GM19463 (cell line): ENCODE data around the gene BLM.
"Not testable (repeated sequence)": the region's sequence is repeated elsewhere in the genome, so short reads cannot be mapped to it uniquely, and the experiment has no call there.

Experiments used
- ATAC-seq: cut with Tn5 transposase; IDR thresholded peaks from one replicate; pipeline ENCODE4 v1.9.1; 2021; ENCODE audit warnings: mild to moderate bottlenecking, moderate library complexity; ENCODE audit not compliant: unreplicated experiment

Gene BLM

DNA sequence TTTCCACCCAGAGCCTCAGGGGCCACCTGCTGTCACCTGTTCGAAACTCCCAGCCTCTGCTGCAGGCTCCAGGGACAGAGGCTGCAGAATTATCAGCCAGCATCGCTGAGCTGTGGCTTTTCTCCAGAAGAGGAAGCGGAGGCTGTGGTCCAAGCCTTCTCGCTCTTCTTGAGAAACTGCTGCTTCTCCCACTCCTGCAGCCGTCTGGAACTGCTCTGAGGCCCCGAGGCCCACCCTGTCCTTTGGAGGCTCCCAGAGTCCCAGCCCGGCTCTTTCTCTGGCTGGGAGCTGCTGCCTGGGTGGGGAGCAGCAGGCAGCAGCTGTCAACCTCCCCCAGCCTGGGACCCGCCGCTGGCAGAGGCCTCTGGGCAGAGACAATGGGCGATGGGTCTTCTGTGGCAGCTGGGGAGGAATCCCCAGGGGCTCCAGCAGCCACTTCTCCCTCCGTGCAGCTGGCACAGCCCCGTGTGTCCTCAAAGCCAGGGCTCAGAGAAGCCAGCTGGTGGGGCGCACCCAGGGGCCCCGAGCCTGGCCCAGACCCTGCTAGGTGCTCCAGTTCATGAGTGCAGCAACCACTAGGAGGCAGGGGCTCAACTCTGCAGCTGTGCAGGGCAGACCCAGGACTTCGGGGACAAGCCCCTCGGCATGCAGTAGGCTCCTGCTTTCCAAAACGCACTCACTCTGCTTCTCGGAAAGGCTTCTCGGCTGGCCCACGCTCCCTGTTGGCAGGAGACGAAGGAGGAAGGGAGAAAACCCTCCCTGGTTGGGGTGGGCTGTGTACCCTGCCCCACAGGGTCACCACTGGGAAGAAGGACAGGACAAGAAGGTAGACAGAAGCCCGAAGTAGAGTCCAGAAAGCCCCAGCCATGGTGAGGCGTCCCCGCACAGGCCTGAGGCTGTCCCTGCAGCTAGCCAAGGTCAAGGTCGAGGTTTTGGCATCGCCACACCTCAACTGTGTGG is 101.4 kb downstream of the BLM start:
- ATAC-seq = peak; percentile 72

DNA sequence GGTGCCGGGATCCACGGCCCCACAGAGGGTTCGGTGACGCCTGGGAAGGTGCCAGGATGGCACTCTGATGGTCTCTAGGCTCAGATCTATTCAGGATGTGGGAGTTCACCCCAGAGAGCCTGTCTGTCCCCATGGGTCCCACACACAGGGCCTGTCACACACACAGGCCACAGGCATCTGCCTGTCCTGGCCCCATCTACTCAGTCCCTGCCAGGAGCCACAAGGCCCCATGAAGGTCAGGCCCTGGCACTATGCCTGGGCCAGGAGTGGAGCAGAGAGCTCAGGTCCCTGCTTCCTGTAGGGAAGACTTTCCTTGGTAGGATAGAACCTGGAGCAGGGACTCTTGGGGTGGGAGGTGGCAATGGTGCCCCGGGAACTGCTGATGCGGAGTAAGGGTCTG is 102.2 kb downstream of the BLM start:
- ATAC-seq = no peak

DNA sequence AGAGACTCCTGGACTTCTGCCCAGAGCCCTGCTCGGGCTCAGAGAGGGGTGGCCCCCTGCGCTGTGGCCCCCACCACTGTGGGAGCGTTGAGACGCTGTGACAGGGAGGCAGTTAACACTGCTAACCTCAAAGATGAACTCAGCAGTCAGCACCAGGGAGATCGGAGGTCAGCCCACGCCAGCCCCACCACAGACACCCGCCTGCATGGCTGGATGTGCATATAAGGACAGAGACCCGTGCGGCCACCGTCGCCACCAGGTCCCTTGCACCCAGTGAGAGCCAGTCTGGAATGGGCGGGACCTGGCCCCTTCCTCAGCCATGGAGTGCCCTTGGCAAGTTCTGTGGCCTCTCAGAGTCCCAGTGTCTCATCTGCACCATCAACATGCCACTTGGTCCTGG is 102.7 kb downstream of the BLM start:
- ATAC-seq = no peak

DNA sequence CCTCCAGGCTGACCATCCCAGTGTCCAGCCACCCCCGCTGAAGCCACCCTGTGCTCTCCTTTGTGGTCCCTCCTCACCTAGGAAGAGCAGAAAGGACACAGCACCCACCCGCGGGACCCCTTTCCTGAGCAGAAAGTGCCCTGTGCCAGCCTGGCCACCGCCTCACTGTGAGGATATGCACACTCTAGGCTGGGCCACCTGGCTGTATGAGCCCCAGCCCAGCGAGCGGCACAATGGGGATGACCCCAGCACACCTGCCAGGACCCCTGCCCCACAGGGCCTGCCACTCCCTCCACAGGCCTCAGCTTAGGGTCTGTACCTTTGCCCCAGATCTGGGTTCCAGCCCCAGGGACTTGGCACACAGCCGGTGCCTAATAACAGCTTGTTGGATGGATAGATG is 103.3 kb downstream of the BLM start:
- no peak for ATAC-seq

DNA sequence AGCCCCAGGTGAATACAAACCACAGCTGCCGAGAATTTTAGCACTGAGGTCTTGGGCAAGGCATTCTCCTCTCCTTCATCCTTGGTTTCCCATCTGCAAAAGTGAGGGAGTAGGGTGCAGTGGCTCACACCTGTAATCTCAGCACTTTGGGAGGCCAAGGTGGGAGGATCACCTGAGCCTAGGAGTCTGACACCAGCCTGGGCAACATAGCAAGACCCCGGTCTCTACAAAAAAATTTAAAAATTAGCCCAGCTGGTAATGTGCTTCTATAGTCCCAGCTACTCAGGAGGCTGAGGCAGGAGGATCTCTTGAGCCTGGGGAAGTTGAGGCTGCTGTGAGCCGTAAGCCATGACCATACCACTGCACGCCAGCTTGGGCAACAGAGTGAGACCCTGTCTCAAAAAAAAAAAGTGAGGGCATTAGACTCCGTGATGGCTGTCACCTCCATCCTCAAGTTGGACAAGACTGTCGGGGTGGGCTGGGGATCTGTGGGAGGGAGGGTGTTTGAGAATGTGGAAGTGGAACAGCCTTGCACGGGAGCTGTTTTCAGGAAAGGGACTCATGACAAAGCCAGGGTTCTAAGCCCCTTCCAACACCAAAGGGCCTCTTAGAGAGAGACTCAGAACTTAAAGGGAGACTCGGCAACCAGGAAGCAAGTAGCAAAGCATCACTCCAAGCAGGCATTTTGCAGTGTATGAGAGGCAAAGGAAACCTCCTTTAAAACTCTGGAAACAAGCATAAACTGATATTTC is 105.2 kb downstream of the BLM start:
- no peak for ATAC-seq

DNA sequence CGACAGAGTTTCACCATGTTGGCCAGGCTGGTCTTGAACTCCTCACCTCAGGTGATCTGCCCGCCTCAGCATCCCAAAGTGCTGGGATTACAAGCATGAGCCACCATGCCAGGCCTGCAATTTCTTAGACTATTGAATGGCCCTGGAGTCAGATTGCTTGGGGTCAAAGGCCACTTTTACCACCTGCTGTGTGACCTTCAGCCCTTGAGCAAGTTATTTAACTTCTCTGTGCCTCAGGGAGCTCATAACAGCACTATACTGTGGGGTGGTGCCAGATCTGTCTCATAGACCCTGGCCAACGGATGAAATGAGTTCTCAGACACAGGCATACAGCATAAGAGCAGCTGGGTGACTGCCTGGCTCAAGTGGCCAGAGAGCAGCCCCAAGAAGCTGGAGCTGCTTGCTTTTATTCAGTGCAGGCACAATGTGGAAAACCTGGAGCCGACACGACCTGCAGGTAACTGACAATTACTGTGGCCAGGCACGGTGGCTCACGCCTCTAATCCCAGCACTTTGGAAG is 106.4 kb downstream of the BLM start:
- ATAC-seq = no peak

DNA sequence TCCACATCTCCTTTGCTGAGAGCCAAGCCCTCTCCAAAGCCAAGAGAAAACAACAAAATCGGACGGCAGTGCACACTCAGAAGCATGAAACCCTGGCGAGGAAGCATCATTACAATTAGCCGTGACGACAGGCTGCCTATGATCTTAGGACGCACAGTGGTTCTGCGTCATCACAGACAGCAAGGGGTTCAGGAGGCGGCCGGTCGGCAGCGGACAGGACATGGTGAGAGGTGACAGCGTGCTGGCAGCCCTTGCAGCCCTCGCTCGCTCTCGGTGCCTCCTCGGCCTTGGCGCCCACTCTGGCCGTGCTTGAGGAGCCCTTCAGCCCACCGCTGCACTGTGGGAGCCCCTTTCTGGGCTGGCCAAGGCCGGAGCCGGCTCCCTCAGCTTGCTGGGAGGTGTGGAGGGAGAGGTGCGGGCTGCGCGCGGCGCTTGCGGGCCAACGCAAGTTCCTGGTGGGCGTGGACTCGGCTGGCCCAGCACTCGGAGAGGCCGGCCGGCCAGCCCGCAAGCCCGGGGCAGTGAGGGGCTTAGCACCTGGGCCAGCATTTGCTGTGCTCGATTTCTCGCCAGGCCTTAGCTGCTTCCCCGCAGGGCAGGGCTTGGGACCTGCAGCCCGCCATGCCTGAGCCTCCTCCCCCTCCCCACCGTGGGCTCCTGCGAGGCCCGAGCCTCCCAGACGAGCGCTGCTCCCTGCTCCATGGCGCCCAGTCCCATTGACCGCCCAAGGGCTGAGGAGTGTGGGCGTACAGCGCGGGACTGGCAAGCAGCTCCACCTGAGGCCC is 108.2 kb downstream of the BLM start:
- not testable (repeated sequence) for ATAC-seq

DNA sequence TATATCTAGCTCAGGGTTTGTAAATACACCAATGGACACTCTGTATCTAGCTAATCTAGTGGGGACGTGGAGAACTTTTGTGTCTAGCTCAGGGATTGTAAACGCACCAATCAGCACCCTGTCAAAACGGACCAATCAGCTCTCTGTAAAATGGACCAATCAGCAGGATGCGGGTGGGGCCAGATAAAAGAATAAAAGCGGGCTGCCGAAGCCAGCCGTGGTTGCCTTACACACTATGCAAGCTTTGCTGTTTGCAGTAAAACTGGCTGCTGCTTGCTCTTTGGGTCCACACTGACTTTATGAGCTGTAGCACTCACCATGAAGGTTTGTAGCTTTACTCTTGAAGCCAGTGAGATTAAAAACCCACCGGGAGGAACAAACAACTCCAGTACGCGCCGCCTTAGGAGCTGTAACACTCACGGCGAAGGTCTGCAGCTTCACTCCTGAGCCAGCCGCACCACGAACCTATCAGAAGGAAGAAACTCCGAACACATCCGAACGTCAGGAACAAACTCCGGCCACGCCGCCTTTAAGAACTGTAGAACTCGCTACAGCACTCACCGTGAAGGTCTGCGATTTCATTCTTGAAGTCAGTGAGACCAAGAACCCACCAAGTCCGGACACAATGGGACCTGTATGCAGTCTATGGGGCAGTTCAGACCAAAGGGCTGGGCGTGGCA is 109.2 kb downstream of the BLM start:
- not testable (repeated sequence) for ATAC-seq

DNA sequence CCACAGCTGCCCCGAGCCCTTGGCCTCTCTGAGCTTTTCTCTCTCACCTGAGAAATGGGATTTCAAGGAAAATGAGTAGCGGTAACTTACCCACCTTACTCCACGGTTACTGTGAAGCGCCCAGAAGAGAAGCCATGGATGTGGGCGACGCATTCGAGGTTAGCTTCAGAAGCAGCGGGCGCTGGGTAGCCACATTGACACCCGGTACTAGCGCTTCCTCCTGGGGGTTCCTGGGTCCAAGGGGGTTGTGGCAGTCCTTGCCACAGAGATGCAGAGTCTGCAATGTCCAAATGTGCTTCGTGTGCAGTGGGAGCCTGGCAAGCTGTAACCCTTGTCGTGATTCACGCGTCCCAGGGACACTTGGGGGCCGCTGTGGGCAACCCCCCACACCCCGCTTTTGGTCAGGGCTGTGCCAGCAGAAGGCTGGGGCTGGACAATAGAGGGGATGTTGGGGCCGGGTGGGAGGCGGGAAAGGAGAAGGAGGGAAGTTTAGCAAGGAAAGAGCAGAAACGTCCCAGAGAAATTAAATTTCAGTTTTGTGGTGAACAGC is 109.8 kb downstream of the BLM start:
- ATAC-seq = no peak

DNA sequence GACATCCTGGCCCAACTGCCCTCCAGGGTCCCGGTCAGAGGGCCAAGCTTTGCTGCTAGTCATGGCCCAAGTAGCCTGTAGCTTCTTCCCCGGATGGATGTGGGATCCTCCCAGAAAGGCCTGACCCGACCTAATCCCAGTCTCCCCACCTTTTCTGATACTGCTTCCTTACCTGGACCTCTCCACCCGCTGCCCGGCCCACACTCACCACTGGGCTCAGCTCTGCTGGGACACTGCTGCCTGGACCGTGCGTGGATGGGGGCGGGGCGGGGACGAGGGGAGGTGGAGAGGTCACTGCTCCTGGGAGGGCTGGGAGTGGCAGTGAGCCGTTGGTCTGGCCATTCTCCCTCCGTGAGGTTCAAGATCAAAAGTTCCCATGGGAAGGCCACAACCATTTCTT is 111.0 kb downstream of the BLM start:
- no peak for ATAC-seq

DNA sequence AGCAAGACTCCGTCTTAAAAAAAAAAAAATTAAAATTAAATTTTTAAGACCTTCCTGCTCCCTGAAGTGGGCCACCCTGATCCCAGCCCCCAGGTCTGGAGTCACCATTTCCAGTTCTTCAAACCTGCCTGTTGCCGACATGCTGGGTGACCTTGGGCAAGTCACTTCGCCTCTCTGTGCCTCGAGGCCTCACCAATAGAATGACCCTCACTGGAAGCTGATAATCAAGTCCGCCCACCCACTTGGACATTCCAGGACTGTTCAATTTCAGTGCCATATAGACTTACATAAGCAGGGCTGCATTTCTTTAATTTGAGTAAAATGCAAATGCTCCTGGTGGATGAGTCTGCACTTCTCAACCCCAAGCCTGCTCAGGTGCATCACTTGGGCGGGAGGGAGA is 112.0 kb downstream of the BLM start:
- ATAC-seq = no peak

DNA sequence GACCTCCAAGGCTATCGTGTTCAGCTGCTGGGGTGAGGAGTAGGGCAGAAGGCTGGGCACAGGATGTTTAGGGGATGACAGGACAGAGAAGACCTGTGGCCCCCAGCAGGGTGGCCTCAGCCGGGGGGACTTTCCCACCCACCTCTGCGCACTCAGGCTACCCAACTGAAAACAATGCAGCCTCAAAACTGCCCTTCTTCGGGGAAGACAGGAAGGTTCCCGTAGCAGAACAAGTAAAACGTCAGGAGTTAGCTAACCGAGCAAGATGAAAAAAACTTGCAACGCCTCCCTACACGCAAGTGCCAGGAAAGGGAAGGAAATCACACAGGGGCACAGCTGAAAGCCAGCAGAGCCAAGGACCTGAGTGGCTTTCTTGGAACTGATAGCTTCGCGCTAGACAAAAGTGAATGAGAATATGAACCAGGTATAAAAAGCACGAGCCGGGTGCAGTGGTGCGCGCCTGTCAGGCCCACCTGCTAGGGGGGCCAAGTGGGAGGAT is 112.8 kb downstream of the BLM start:
- no peak for ATAC-seq

DNA sequence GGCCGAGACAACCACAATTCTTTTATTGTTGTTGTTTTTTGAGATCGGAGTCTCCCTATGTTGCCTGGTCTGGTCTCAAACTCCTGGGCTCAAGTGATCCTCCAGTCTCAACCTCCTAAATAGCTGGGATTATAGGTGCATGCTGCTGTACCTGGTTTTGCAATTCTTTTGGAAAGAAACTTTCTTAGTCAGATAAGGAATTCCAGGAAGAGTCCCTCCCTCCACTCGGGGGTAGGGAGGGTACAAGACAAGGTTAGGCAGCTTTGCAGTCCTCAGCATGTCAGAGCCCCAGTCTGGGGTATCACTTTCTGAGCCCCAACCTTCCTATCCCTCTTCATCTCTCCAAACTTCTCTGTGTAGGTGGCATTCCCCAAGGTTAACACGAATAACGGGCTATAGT is 117.5 kb downstream of the BLM start:
- ATAC-seq = no peak

DNA sequence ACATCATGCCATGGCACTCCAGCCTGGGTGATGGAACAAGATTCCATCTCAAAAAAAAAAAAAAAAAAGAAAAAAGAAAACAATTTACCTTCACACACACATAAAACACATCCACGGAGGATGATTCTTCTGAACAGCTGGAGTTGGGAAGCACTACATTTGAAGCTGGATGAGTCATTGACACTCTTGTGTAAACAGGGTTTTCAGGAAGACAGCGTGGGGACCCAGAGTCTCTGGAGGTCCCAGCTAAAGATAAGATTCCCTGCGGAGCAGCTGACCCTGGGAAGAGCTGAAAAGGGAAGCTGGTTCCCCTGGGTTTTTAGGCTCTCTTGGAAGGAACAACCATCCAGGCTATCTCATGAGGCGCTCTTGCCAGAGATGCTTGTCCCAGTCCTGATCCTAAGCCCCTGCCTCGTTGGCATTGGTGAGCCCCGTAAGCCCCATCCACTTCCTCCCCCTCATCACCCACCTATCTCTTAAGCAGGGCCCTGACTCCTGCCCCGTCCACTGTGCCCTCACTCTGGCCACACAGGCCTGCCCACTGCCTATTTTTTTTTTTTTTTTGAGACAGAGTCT is 119.2 kb downstream of the BLM start:
- no peak for ATAC-seq

DNA sequence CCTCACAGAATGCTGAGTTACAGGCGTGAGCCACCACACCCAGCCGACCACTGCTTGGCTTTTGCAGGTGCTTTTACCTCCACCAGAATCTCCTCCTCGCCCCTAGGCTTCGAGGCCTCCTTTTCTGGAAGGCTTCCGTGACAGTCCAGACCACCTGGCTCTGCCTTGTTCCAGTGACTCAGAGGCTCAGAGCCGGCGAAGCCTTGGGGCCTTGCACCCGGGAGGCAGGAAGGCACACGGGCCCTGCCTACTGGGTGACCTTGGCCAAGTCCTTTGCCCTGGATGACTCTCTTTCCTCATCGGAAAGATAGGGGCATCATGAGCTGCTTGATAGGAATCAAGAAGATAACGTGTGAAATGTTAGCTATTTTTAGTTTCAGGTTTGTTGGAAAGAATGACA is 119.9 kb downstream of the BLM start:
- ATAC-seq = no peak

DNA sequence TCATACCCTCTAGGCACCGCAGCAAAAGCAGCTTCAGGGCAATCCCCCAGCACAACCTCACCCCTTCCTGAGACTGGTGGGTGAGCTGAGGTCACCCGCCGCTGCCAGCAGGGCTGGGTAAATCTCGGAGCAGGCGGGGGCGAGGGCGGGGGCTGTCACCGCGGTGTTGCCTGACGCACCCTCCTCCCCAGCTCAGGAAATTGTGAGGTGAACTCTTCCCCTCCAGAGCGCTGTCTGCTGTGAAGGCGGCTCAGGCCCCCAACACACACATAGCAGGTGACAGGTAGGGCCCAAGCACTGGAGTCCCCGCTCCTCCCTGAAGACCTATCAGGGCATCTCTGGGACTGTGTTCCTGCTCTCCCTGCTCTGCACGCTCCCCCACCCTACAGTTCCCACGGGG is 121.0 kb downstream of the BLM start:
- ATAC-seq = peak; percentile 38

DNA sequence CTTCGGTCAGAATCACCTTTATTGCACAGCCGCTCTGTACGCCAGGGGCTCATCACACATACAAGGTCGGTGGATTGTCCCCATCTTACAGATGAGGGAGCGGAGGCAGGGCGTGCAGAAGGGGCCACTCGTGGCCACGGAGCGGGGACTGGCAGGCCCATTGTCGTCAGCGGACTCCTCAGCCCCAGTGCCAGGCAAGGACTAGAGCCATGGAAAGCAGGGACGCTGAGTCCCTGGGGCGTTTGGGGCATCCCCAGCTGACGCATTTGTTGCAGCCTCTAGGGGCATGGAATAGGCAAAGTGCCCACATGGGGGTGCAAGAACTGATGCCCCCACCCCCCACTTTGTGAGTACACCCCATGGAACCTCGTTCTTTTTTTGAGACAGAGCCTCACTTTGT is 121.4 kb downstream of the BLM start:
- no peak for ATAC-seq

DNA sequence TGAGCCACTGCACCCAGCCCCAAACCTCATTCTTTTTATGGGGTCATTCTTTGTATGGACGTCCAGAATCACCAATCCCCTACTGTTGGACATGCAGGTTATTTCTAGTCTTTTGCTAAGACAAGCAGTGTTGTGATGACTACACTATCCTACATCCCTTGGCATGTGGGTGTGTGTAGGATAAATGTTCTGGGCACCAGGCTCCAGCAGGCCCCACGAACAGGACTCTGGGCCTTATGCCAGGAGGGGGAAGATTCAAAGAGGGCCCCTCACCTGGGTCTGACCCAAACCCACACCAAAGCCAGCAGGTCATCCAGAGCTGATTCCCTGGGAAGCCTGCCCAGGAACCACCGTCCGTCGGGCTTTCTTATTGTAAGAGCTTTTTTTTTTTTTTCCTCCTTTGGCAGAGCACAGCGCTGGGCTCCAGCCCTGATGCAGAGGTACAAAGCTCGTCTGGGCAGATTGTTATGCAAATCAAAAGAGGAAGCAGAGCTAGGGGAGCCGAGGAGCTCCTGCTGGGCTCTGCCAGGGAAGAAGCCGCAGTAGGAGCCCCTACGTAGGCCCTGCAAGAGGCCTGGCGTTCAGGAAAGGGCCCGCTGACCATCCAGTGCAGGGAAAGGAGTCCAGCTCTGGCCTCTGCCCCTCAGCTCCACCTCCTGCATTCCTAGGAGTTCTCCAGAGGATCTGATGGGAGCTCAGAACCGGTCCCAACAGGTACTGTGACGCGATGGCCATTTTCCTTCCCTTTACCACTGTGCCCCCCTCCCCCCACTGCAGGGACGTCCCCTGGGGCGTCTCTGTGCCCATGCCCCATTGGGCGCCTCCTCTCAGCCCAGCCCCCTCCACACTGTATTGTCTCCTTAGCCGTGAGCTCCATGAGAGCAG is 122.3 kb downstream of the BLM start:
- ATAC-seq = peak; percentile 93
